Choroid plexus epithelial cell (primary cell): ENCODE measurements around the gene TRIM52.

Experiments
- DNase-seq: peaks from one replicate; pipeline ENCODE4 v3.0.0-alpha.2; 2010; ENCODE audit warnings: low read depth
- H3K4me3 ChIP-seq: 2 replicates; pipeline ENCODE4 v1.5.1; 2011; ENCODE audit warnings: low read depth, mild to moderate bottlenecking, control low read depth, low read length, moderate library complexity
- TF ChIP-seq, protein P1 (sequence below): conservative IDR thresholded peaks from 2 replicates; pipeline ENCODE4 v1.5.1; 2011; ENCODE audit warnings: low read depth, mild to moderate bottlenecking, control low read depth, inconsistent platforms, low read length, moderate library complexity

The TRIM52 gene

GRCh38 chr5:181230551-181230950, 30.4 kb downstream of the TRIM52 start:
- H3K4me3 ChIP-seq, result no peak overlapping the region
- no peak for DNase-seq
- TF ChIP-seq, protein P1, sequence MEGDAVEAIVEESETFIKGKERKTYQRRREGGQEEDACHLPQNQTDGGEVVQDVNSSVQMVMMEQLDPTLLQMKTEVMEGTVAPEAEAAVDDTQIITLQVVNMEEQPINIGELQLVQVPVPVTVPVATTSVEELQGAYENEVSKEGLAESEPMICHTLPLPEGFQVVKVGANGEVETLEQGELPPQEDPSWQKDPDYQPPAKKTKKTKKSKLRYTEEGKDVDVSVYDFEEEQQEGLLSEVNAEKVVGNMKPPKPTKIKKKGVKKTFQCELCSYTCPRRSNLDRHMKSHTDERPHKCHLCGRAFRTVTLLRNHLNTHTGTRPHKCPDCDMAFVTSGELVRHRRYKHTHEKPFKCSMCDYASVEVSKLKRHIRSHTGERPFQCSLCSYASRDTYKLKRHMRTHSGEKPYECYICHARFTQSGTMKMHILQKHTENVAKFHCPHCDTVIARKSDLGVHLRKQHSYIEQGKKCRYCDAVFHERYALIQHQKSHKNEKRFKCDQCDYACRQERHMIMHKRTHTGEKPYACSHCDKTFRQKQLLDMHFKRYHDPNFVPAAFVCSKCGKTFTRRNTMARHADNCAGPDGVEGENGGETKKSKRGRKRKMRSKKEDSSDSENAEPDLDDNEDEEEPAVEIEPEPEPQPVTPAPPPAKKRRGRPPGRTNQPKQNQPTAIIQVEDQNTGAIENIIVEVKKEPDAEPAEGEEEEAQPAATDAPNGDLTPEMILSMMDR, result no peak

DNA sequence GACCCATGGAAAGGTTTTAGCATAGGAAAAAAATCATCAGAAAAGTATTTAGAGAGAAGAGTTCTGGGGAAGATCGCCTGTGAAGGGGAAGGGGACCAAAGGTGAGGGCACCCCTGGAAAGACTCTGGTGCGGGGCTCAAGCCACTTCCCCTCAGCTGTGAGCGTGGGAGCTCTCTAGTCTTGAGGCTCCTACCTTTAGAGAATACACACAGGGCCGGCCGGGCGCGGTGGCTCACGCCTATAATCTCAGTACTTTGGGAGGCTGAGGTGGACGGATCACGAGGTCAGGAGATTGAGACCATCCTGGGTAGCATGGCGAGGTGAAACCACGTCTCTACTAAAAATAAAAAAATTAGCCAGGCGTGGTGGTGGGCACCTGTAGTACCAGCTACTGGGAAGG, 30.9 kb downstream of the TRIM52 start:
- no peak for DNase-seq
- TF ChIP-seq, protein P1, result no peak
- H3K4me3 ChIP-seq, result no peak overlapping the region

DNA sequence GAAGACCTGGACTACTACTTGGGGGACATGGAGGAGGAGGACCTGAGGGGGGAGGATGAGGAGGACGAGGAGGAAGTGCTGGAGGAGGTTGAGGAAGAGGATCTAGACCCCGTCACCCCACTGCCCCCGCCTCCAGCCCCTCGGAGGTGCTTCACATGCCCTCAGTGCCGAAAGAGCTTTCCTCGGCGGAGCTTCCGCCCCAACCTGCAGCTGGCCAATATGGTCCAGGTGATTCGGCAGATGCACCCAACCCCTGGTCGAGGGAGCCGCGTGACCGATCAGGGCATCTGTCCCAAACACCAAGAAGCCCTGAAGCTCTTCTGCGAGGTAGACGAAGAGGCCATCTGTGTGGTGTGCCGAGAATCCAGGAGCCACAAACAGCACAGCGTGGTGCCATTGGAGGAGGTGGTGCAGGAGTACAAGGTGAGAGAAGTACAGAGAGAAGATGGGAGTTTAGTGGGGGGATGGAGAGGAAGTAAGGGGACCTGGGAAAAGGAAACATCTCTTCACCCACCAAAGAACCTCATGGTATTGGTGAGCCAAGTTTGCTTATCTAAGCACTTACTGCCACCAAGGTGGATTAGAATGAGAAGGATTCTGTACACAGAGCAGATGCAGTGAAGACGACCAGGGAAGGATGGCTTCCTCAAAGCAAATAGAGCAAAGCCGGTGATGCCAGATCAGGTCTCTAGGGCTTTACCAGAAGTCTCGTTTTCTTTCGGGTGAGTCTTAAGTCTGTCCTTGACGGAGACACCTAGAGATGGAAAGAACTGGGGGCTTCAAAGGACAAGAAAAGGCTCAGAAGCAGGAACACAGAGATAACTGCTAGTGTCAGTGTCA, 36.3 kb downstream of the TRIM52 start:
- DNase-seq, result no peak
- TF ChIP-seq, protein P1, result no peak

GRCh38 chr5:181223729-181224389, 37.1 kb downstream of the TRIM52 start:
- TF ChIP-seq, protein P1, result no peak
- H3K4me3 ChIP-seq, result peak overlapping the region; percentile 73
- DNase-seq, result peak; percentile 50

More for the DNA sequence above, 36.3 kb downstream of the TRIM52 start:
- H3K4me3 ChIP-seq, result peak overlapping the region; percentile 73

GRCh38 chr5:181223058-181223728, 37.8 kb downstream of the TRIM52 start, which contains the start of gene TRIM41:
Gene TRIM41 (plus strand): TSS chr5:181223281. CDS start chr5:181224000, 719 bp downstream.
- peak; percentile 99 for DNase-seq

GRCh38 chr5:181222630-181223057, 38.3 kb downstream of the TRIM52 start:
- TF ChIP-seq, protein P1, result no peak
- peak overlapping the region; percentile 73 for H3K4me3 ChIP-seq
- DNase-seq, result peak; percentile 80

More at GRCh38 chr5:181223058-181223728, 37.8 kb downstream of the TRIM52 start, which contains the start of gene TRIM41:
- TF ChIP-seq, protein P1, result peak; percentile 7
- H3K4me3 ChIP-seq, result peak within 1 kb of the TSS; percentile 73
